AG04450 (cell line): ENCODE data around the gene BMERB1. TPM values are rescaled to one million over a fixed set of nuclear protein-coding genes. Genes with fewer than 3 reads are reported as not detected.
"Not testable (repeated sequence)": the region's sequence is repeated elsewhere in the genome, so short reads cannot be mapped to it uniquely, and the experiment has no call there.

Experiments used
- CTCF ChIA-PET: fragments of 300-600, 350-600 bp; formaldehyde crosslinking; extraction: SDS; loops from one replicate; lab custom pipeline; 2022; ENCODE audit warnings: antibody characterized with exemption, inconsistent platforms; lab: Charles Lee
- POLR2A ChIA-PET: fragments of 350-600 bp; formaldehyde crosslinking; extraction: SDS; loops from one replicate; lab custom pipeline; 2021; ENCODE audit warnings: antibody characterized with exemption, inconsistent platforms; lab: Yijun Ruan, JAX
- DNase-seq: peaks from one replicate; pipeline ENCODE4 v3.0.0-alpha.2; 2011; ENCODE audit warnings: low read depth, low spot score
- H3K27ac ChIP-seq: one replicate; pipeline ENCODE4 v1.5.1; 2012; ENCODE audit warnings: low read depth, low read length, control low read depth
- H3K27me3 ChIP-seq: one replicate; pipeline ENCODE4 v1.6.0; 2012; ENCODE audit warnings: low read length; ENCODE audit not compliant: control insufficient read depth, insufficient read depth
- H3K4me3 ChIP-seq: 2 replicates; pipeline ENCODE4 v1.5.1; 2011; ENCODE audit warnings: mild to moderate bottlenecking, low read depth, low read length, control low read depth
- H3K9me3 ChIP-seq: 2 replicates; pipeline ENCODE4 v1.5.1; 2012; ENCODE audit warnings: low read length; ENCODE audit not compliant: control insufficient read depth, insufficient read depth
- polyA plus RNA-seq: library from polyadenylated mRNA; depleted of rRNA; stranded (reverse); fragments of >200 nt; gene quantifications from 2 replicates; pipeline ENCODE4 v1.2.3, GENCODE V29; 2011
- TF ChIP-seq, protein P1 (sequence below): IDR thresholded peaks from 2 replicates; pipeline ENCODE4 v1.5.1; 2011; ENCODE audit warnings: low read depth, low read length, control low read depth, inconsistent platforms

The BMERB1 gene
- polyA plus RNA-seq, 1 experiment: 43.9 TPM

DNA sequence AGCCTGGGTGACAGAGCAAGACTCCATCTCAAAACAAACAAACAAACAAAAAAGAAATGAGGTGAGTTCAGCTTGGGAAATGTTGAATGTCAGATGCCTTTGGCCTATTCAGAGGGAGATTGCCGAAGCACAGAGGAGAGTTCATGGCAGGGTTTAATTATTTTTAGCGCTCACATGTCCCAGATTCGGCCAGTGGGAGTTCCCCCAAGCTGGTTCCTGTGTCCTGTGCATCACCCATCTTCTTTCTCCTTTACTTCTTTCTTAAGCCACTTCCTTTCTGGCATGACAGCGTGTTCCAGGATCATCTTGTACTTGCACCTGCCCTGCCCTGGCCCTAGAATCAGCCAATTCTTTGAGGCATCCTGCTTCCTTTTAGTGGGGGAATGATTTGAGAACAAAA lies 29.6 kb upstream of the BMERB1 start:
- Histone ChIP-seq H3K27me3 (no peaks in the 10 kb centered on the region), H3K9me3 (no peaks in the 10 kb centered on the region), H3K4me3 (no peak overlapping the region), H3K27ac (no peak overlapping the region)
- CTCF ChIA-PET: no interaction called here
- DNase-seq: no peak
- POLR2A ChIA-PET: no interaction called here
- TF ChIP-seq, protein P1, sequence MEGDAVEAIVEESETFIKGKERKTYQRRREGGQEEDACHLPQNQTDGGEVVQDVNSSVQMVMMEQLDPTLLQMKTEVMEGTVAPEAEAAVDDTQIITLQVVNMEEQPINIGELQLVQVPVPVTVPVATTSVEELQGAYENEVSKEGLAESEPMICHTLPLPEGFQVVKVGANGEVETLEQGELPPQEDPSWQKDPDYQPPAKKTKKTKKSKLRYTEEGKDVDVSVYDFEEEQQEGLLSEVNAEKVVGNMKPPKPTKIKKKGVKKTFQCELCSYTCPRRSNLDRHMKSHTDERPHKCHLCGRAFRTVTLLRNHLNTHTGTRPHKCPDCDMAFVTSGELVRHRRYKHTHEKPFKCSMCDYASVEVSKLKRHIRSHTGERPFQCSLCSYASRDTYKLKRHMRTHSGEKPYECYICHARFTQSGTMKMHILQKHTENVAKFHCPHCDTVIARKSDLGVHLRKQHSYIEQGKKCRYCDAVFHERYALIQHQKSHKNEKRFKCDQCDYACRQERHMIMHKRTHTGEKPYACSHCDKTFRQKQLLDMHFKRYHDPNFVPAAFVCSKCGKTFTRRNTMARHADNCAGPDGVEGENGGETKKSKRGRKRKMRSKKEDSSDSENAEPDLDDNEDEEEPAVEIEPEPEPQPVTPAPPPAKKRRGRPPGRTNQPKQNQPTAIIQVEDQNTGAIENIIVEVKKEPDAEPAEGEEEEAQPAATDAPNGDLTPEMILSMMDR: no peak

DNA sequence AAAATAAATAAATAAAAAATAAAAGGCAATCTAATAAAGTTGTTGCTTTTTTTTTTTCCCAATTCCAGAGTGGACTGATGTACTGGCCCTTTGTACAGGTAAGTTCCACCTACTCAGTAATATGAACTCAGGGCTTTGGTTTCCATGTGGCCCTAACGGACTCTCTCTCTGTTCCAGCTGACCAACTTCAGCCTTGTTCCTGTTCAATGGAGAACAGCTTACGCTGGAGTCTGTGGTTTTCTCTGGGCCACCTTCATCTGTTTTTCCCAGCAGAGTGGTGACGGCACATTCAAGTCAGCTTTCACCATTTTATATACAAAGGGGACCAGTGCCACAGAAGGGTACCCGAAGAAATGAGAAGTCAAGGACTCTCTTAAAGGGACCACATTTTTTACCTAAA lies 26.6 kb upstream of the BMERB1 start:
- H3K27me3 ChIP-seq, H3K4me3 ChIP-seq, H3K9me3 ChIP-seq, POLR2A ChIA-PET, H3K27ac ChIP-seq, CTCF ChIA-PET, DNase-seq: not testable (repeated sequence)

DNA sequence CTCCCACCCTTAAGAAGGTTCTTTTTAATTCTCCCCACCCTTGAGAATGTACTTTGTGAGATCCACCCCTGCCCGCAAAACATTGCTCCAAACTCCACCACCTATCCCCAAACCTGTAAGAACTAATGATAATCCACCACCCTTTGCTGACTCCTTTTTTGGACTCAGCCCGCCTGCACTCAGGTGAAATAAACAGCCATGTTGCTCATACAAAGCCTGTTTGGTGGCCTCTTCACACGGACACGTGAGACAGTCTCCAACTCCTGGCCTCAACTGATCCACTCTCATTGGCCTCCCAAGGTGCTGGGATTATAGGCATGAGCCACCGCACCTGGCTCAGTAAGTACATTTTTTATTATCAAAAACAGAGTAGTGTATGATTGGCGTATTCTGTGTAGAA lies 24.9 kb upstream of the BMERB1 start:
- H3K9me3 ChIP-seq, DNase-seq, H3K27me3 ChIP-seq, CTCF ChIA-PET, H3K27ac ChIP-seq, H3K4me3 ChIP-seq, POLR2A ChIA-PET: not testable (repeated sequence)

DNA sequence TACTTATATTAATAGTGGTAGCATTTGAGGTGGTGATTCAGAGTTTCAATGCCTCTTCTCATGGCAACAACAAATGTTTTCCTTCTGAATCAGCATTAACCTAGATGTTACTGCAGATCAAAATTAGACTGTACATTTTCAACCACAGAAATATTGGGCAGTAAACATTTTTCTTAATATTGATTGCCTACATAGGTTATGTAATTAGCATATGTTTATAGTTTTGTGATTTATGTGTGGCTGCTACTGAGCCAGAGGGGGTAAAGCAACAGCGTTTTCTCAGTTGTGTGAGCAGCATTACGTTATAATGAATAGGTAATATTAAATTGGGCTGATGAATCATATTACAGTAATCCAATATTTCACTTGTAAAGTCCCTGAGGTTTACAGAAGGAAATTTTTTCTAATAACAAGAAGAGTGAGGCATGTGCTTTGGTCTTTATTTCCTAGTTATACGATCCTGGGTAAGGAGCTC lies 18.8 kb upstream of the BMERB1 start:
- no peaks in the 10 kb centered on the region for H3K9me3 ChIP-seq
- H3K27ac ChIP-seq: no peak overlapping the region
- H3K4me3 ChIP-seq: no peak overlapping the region
- ChIA-PET POLR2A (no interaction called here), CTCF (no interaction called here)
- no peaks in the 10 kb centered on the region for H3K27me3 ChIP-seq
- TF ChIP-seq, protein P1: no peak
- DNase-seq: no peak

DNA sequence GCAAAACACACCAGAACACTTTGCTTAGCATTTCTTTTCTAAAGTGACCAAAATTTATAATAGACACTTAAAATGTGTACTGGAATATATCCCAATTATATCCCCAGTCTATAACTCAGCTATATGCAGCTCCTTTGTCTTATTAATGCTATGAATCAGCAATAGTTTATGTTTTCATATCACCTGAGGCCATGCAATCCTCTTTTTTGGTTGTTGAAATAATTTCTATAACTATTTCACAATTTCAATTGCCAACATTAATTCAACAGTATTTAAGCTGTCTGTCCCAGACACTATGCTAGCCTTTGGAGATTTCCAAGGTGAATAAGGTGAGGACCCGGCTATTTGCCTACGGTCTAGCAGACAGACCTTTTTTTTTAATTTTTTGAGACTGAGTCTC lies 17.2 kb upstream of the BMERB1 start:
- TF ChIP-seq, protein P1: no peak
- no peak overlapping the region for H3K4me3 ChIP-seq
- no peak overlapping the region for H3K27ac ChIP-seq
- CTCF ChIA-PET: no interaction called here
- no peaks in the 10 kb centered on the region for H3K27me3 ChIP-seq
- no peak for DNase-seq
- H3K9me3 ChIP-seq: no peaks in the 10 kb centered on the region
- POLR2A ChIA-PET: no interaction called here

DNA sequence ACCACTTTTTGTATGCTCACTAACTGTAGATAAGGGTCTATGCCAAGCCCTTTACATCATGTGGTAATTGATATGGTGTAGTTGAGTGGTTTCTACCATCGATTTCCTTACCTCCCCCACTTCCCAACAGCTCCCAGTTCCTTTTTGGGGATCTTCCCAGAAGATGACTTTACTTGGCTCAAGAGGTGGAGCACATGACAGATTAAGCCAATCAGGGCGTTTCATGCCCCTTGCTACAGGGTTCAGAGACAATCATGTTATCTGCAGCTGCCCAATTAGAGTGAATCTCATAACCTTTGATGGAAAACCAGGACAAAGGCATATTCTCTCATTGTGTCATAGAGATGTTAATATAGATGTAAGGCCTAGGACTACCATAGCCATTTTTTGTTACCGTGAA lies 16.2 kb upstream of the BMERB1 start:
- no peak overlapping the region for H3K4me3 ChIP-seq
- no peak overlapping the region for H3K27ac ChIP-seq
- DNase-seq: no peak
- POLR2A ChIA-PET: interaction anchor here (0.5 kb wide), 1 partner anchor 173 kb away, joined by 3 read pairs; no protein-coding TSS in a partner anchor
- CTCF ChIA-PET: no interaction called here
- no peaks in the 10 kb centered on the region for H3K9me3 ChIP-seq
- TF ChIP-seq, protein P1: no peak
- no peaks in the 10 kb centered on the region for H3K27me3 ChIP-seq

DNA sequence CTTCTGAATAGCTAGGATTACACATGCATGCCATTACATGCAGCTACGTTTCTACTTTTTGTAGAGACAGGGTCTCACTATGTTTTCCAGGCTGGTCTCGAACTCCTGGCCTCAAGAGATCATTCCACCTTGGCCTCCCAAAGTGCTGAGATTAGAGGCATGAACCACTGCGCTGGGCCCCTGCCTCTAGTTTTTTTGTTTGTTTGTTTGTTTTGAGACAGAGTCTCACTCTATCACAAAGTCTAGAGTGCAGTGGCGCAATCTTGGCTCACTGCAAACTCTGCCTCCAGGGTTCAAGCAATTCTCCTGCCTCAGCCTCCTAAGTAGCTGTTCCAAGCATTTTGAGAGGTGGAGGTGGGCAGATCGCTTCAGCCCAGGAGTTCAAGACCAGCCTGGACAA lies 12.7 kb upstream of the BMERB1 start:
- H3K9me3 ChIP-seq, H3K27me3 ChIP-seq, POLR2A ChIA-PET, H3K27ac ChIP-seq, H3K4me3 ChIP-seq, DNase-seq: not testable (repeated sequence)
- CTCF ChIA-PET: interaction anchor here (0.6 kb wide), 1 partner anchor 9 kb away, joined by 3 read pairs; no protein-coding TSS in a partner anchor
